ENCODE results near the gene SAE1. TPM values are rescaled to one million over a fixed set of nuclear protein-coding genes. Genes with fewer than 3 reads are reported as not detected.

The SAE1 gene
- total and polyA plus RNA-seq, 10 of the 15 experiments (the other 5 are each of a cell fraction or from before 2014, with no cell fraction given), result 62.0 to 246 (median 148) TPM

DNA sequence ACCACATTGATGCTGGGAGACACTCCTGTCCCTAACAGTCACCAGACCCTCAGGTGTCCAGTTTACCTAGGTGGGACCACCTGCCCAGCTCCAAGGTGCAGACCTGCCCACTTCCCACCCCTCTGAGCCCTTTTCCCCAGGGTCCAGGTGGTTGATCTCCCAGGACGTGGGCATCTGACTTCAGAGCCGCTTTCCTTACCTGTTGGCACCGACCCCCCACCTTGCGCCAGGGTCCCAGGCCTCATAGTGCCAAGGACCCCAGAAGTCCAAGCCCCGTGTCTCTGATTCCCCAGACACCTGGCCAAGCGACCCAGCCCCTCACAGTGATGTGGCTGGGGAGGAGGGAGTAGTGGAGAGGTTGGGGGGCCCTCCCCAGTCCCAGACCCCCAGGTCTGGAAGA, 109.9 kb downstream of the SAE1 start:
- ChIA-PET RAD21 (ENCODE audit: unreplicated experiment) (interaction anchor here (0.7 to 3.0 kb wide), 2 partner anchors 30 to 1602 kb away, joined by 3 to 12 read pairs; no protein-coding TSS in a partner anchor), CTCF (interaction anchor here (3.6 kb wide), 1 partner anchor 30 kb away, joined by 25 read pairs; no protein-coding TSS in a partner anchor), POLR2A (interaction anchor here (1.3 kb wide), 1 partner anchor 8 kb away, joined by 7 read pairs; no protein-coding TSS in a partner anchor), SMC1A (ENCODE audit: uncharacterized antibody, unreplicated experiment) (interaction anchor here (0.9 kb wide), 1 partner anchor 15 kb away, joined by 4 read pairs; no protein-coding TSS in a partner anchor)
- Histone ChIP-seq H4K20me1 (ENCODE audit: control insufficient read depth, insufficient read depth) (no peaks in the 10 kb centered on the region), H3K79me2 (ENCODE audit: control insufficient read depth, insufficient read depth, low read length) (no peaks in the 10 kb centered on the region), H3K4me2 (ENCODE audit: control insufficient read depth, insufficient read depth) (no peak overlapping the region; the same call in 1 of the 2 replicates), H3K9ac (ENCODE audit: control insufficient read depth, insufficient read depth, low read length) (no peak overlapping the region), H3K27me3 (replicated peaks in 1 of 2; ENCODE audit: control insufficient read depth in 2 of 2, insufficient read depth in 2 of 2, low read length in 1 of 2) (peaks cover 1 to 4% of the 10 kb centered on the region in 2 experiments), H2AFZ (ENCODE audit: control insufficient read depth, low read depth, low read length) (no peak overlapping the region), H3K36me3 (ENCODE audit: control insufficient read depth in 2 of 2, insufficient read depth in 2 of 2, low read length in 1 of 2) (no peaks in the 10 kb centered on the region), H3K4me3 (no peak overlapping the region), H3K4me1 (ENCODE audit: control insufficient read depth, insufficient read depth, low read length) (peaks cover 29% of the 10 kb centered on the region), H3K9me3 (replicated peaks; ENCODE audit: control insufficient read depth, insufficient read depth, low read length) (no peaks in the 10 kb centered on the region; the same call in 2 of the 3 replicates), H3K27ac (ENCODE audit: control insufficient read depth, insufficient read depth) (no peak overlapping the region)
- in situ Hi-C loops (cut with MboI) (no loop called here), intact Hi-C loops (cut with micrococcal nuclease; ENCODE audit: unreplicated experiment) (loop anchor here (10.0 kb wide), 1 partner anchor 206 kb away; no protein-coding TSS in a partner anchor)
- FAIRE-seq (no peak), ATAC-seq (no peak), DNase-seq (ENCODE audit: low read depth, low spot score) (no peak)
- no TSS peak for BruUV-seq (replicated peaks)
- TF ChIP-seq RAD21 (IDR thresholded peaks at IDR 0.05; ENCODE audit: insufficient read depth, low read depth, low read length), result no peak
- no peak for TF ChIP-seq ZBTB33 (IDR thresholded peaks at IDR 0.05)
- TF ChIP-seq NR2F1 (conservative IDR thresholded peaks at IDR 0.05), result no peak
- TF ChIP-seq CBFB (IDR thresholded peaks at IDR 0.05; ENCODE audit: low read depth), result no peak
- TF ChIP-seq BCL11A (IDR thresholded peaks at IDR 0.05; ENCODE audit: low read depth, low read length), result no peak
- TF ChIP-seq STAT3 (IDR thresholded peaks at IDR 0.05; ENCODE audit: low read depth, low read length), result no peak
- no peak for TF ChIP-seq NRF1 (conservative IDR thresholded peaks at IDR 0.05; ENCODE audit: low read depth, low read length)
- TF ChIP-seq SKIL (IDR thresholded peaks at IDR 0.05; ENCODE audit: low read depth, poor library complexity, severe bottlenecking), result no peak
- no peak for TF ChIP-seq POU2F2 (IDR thresholded peaks at IDR 0.05; ENCODE audit: borderline replicate concordance, low read depth, low read length)
- TF ChIP-seq SMC3 (IDR thresholded peaks at IDR 0.05; ENCODE audit: borderline replicate concordance, low read length), result no peak
- TF ChIP-seq MYC (IDR thresholded peaks at IDR 0.05; ENCODE audit: insufficient read depth, insufficient read length, insufficient replicate concordance, low read length, severe bottlenecking), result no peak
- no peak for TF ChIP-seq PML (IDR thresholded peaks at IDR 0.05; ENCODE audit: low read length)
- TF ChIP-seq NFYA (IDR thresholded peaks at IDR 0.05; ENCODE audit: borderline replicate concordance, low read depth, low read length), result no peak
- TF ChIP-seq DPF2 (IDR thresholded peaks at IDR 0.05), result no peak
- TF ChIP-seq TBL1XR1 (IDR thresholded peaks at IDR 0.05; ENCODE audit: low read depth, low read length), result no peak
- TF ChIP-seq PAX5 (IDR thresholded peaks at IDR 0.05; ENCODE audit: borderline replicate concordance, low read depth, low read length), result no peak
- 81% methylated on average over 6 of the region's 6 CpGs for WGBS (ENCODE audit: insufficient coverage, insufficient replicate concordance, low lambda C conversion rate, missing lambda C conversion rate)

Measured in GM12878 (cell line).